OCI-LY1 (cell line): Measurements from ENCODE around the gene CMTM4.

Experiments used
- EZH2 ChIP-seq: fragments of 200-600 bp; sonication (generic), shearing (Covaris generic); IDR thresholded peaks from 2 replicates; pipeline ENCODE4 v1.8.0; 2017; ENCODE audit warnings: borderline replicate concordance, mixed run types, mild to moderate bottlenecking, antibody characterized with exemption, low read length, moderate library complexity, mixed read lengths
- TF ChIP-seq, protein P1 (sequence below): fragments of 200-600 bp; sonication (generic), shearing (Covaris generic); IDR thresholded peaks from 2 replicates; pipeline ENCODE4 v1.5.1; 2017; ENCODE audit warnings: mild to moderate bottlenecking, antibody characterized with exemption, low read length, moderate library complexity, mixed read lengths

DNA sequence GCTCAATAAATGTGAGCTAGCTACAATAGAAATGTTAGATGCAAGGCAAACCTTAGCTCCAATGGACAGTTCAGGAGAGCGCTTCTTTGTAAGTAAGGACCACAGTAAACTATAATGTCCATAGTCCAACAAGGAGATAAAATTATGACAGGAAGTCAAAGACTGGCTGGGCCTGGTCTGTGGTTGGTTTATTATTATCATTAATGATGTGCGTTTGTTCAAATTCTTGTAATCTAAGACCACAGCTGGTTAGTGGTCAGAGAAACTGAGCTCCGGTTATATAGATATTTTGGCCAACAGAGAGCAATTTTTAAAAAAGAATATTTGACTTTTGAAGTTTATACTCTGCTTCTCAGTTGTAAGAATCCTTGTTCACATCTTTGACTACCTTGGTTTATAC is 122.0 kb downstream of the CMTM4 start:
- TF ChIP-seq, protein P1, sequence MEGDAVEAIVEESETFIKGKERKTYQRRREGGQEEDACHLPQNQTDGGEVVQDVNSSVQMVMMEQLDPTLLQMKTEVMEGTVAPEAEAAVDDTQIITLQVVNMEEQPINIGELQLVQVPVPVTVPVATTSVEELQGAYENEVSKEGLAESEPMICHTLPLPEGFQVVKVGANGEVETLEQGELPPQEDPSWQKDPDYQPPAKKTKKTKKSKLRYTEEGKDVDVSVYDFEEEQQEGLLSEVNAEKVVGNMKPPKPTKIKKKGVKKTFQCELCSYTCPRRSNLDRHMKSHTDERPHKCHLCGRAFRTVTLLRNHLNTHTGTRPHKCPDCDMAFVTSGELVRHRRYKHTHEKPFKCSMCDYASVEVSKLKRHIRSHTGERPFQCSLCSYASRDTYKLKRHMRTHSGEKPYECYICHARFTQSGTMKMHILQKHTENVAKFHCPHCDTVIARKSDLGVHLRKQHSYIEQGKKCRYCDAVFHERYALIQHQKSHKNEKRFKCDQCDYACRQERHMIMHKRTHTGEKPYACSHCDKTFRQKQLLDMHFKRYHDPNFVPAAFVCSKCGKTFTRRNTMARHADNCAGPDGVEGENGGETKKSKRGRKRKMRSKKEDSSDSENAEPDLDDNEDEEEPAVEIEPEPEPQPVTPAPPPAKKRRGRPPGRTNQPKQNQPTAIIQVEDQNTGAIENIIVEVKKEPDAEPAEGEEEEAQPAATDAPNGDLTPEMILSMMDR, result no peak
- TF ChIP-seq EZH2, result no peak
